Parathyroid adenoma (tissue), 2 donors: ENCODE data around the gene S100Z.
"Not testable (repeated sequence)": the region's sequence is repeated elsewhere in the genome, so short reads cannot be mapped to it uniquely, and the experiment has no call there.

Experiments
- H2AFZ ChIP-seq: fragments of 300-600 bp; sonication (generic); one replicate; pipeline ENCODE4 v1.7.0; 2017; ENCODE audit warnings: antibody characterized with exemption, mild to moderate bottlenecking
- H3K27ac ChIP-seq: fragments of 300-600 bp; sonication (generic); one replicate; pipeline ENCODE4 v1.7.0; 2017
- H3K27me3 ChIP-seq: fragments of 300-600 bp; sonication (generic); one replicate; pipeline ENCODE4 v1.7.0; 2017; ENCODE audit warnings: low read length; ENCODE audit not compliant: control insufficient read depth, insufficient read depth
- H3K36me3 ChIP-seq: fragments of 300-600 bp; sonication (generic); one replicate; pipeline ENCODE4 v1.7.0; 2017; ENCODE audit warnings: low read length; ENCODE audit not compliant: control insufficient read depth, insufficient read depth
- H3K4me1 ChIP-seq: fragments of 300-600 bp; sonication (generic); one replicate; pipeline ENCODE4 v1.7.0; 2017; ENCODE audit warnings: control low read depth
- H3K4me2 ChIP-seq: fragments of 300-600 bp; sonication (generic); one replicate; pipeline ENCODE4 v1.7.0; 2017; ENCODE audit warnings: low read length
- H3K4me3 ChIP-seq: fragments of 300-600 bp; sonication (generic); one replicate; pipeline ENCODE4 v1.7.0; 2017; ENCODE audit warnings: low read depth, low read length
- H3K79me2 ChIP-seq: fragments of 300-600 bp; sonication (generic); one replicate; pipeline ENCODE4 v1.7.0; 2017; ENCODE audit warnings: control low read depth
- H3K9ac ChIP-seq: fragments of 300-600 bp; sonication (generic); one replicate; pipeline ENCODE4 v1.7.0; 2017; ENCODE audit warnings: mild to moderate bottlenecking
- H3K9me3 ChIP-seq: fragments of 300-600 bp; sonication (generic); one replicate; pipeline ENCODE4 v1.7.0; 2017; ENCODE audit warnings: low read length; ENCODE audit not compliant: control insufficient read depth
- CTCF ChIP-seq: fragments of 300-600 bp; sonication (generic); IDR thresholded peaks from one replicate; pipeline ENCODE4 v1.7.0; 2017; ENCODE audit warnings: antibody characterized with exemption, mild to moderate bottlenecking
- donor health status: primary hyperparathyroidism.

The S100Z gene

GRCh38 chr5:76854644-76855043 is 4.8 kb downstream of the S100Z start:
- no peak overlapping the region for H3K4me3 ChIP-seq
- no peak overlapping the region for H3K27ac ChIP-seq
- H3K9ac ChIP-seq, result no peak overlapping the region

GRCh38 chr5:76855501-76855900 is 5.7 kb downstream of the S100Z start:
- not testable (repeated sequence) for H3K79me2 ChIP-seq, H3K27ac ChIP-seq, H3K36me3 ChIP-seq, H2AFZ ChIP-seq, H3K9ac ChIP-seq, H3K4me3 ChIP-seq, H3K4me2 ChIP-seq, H3K27me3 ChIP-seq, H3K9me3 ChIP-seq, H3K4me1 ChIP-seq

More at GRCh38 chr5:76854644-76855043, 4.8 kb downstream of the S100Z start:
- no peak for TF ChIP-seq CTCF
- Histone ChIP-seq H3K36me3 (no peaks in the 10 kb centered on the region), H3K79me2 (no peaks in the 10 kb centered on the region), H3K27me3 (no peaks in the 10 kb centered on the region), H3K4me1 (no peaks in the 10 kb centered on the region), H3K4me2 (no peak overlapping the region), H3K9me3 (no peaks in the 10 kb centered on the region), H2AFZ (no peak overlapping the region)

- Histone ChIP-seq H3K27ac (no peak overlapping the region), H3K4me1 (no peaks in the 10 kb centered on the region), H3K36me3 (no peaks in the 10 kb centered on the region)
Observed at GRCh38 chr5:76855961-76856360, 6.1 kb downstream of the S100Z start.

GRCh38 chr5:76856800-76857199 is 7.0 kb downstream of the S100Z start:
- H3K79me2 ChIP-seq, H3K36me3 ChIP-seq, H3K4me1 ChIP-seq, H2AFZ ChIP-seq, H3K9me3 ChIP-seq, H3K9ac ChIP-seq, H3K4me2 ChIP-seq, H3K4me3 ChIP-seq, H3K27ac ChIP-seq, H3K27me3 ChIP-seq: not testable (repeated sequence)

More at GRCh38 chr5:76855961-76856360, 6.1 kb downstream of the S100Z start:
- Histone ChIP-seq H3K79me2 (no peaks in the 10 kb centered on the region), H3K9ac (no peak overlapping the region), H3K9me3 (no peaks in the 10 kb centered on the region), H3K4me2 (no peak overlapping the region), H2AFZ (no peak overlapping the region), H3K4me3 (no peak overlapping the region), H3K27me3 (no peaks in the 10 kb centered on the region)
- no peak for TF ChIP-seq CTCF

GRCh38 chr5:76859591-76860247 is 9.9 kb downstream of the S100Z start:
- no peaks in the 10 kb centered on the region for H3K27me3 ChIP-seq
- H3K79me2 ChIP-seq, result no peaks in the 10 kb centered on the region
- H2AFZ ChIP-seq, result no peak overlapping the region
- H3K27ac ChIP-seq, result no peak overlapping the region
- H3K4me1 ChIP-seq, result no peaks in the 10 kb centered on the region
- H3K36me3 ChIP-seq, result no peaks in the 10 kb centered on the region
- no peak for TF ChIP-seq CTCF
- no peak overlapping the region for H3K4me3 ChIP-seq
- no peak overlapping the region for H3K9ac ChIP-seq
- no peaks in the 10 kb centered on the region for H3K9me3 ChIP-seq
- H3K4me2 ChIP-seq, result no peak overlapping the region

- Histone ChIP-seq H3K27me3 (no peaks in the 10 kb centered on the region), H3K9ac (no peak overlapping the region), H3K4me3 (no peak overlapping the region), H3K4me1 (no peaks in the 10 kb centered on the region), H3K4me2 (no peak overlapping the region), H3K79me2 (no peaks in the 10 kb centered on the region), H3K27ac (no peak overlapping the region), H2AFZ (no peak overlapping the region), H3K9me3 (no peaks in the 10 kb centered on the region), H3K36me3 (no peaks in the 10 kb centered on the region)
- no peak for TF ChIP-seq CTCF
Observed at GRCh38 chr5:76861612-76862011, 11.8 kb downstream of the S100Z start.
